IPS-20b (cell line): ENCODE results near the gene EPHB2.
A peak's percentile ranks its signal among the peaks of the same experiment; 100 is the strongest.

Experiments used
- H3K27ac ChIP-seq: one replicate; pipeline ENCODE4 v1.5.1; 2013; ENCODE audit warnings: low read length
- H3K27me3 ChIP-seq: 2 replicates; pipeline ENCODE4 v1.6.1; 2013; ENCODE audit warnings: mild to moderate bottlenecking, low read length, inconsistent platforms; ENCODE audit not compliant: insufficient read depth
- H3K36me3 ChIP-seq: 2 replicates; pipeline ENCODE4 v1.6.1; 2013; ENCODE audit warnings: low read depth, mild to moderate bottlenecking, inconsistent platforms, low read length, moderate library complexity; ENCODE audit not compliant: insufficient read depth
- H3K4me1 ChIP-seq: 2 replicates; pipeline ENCODE4 v1.6.1; 2013; ENCODE audit warnings: mild to moderate bottlenecking, control low read depth, inconsistent platforms, low read length, moderate library complexity; ENCODE audit not compliant: insufficient read depth
- H3K4me3 ChIP-seq: 2 replicates; pipeline ENCODE4 v1.5.1; 2013; ENCODE audit warnings: mild to moderate bottlenecking, low read length, inconsistent platforms
- H3K9ac ChIP-seq: 2 replicates; pipeline ENCODE4 v1.6.1; 2013; ENCODE audit warnings: low read depth, mild to moderate bottlenecking, inconsistent platforms, low read length, moderate library complexity
- H3K9me3 ChIP-seq: 2 replicates; pipeline ENCODE4 v1.6.1; 2013; ENCODE audit warnings: mild to moderate bottlenecking, low read depth, low read length, inconsistent platforms; ENCODE audit not compliant: insufficient read depth

The EPHB2 gene

DNA sequence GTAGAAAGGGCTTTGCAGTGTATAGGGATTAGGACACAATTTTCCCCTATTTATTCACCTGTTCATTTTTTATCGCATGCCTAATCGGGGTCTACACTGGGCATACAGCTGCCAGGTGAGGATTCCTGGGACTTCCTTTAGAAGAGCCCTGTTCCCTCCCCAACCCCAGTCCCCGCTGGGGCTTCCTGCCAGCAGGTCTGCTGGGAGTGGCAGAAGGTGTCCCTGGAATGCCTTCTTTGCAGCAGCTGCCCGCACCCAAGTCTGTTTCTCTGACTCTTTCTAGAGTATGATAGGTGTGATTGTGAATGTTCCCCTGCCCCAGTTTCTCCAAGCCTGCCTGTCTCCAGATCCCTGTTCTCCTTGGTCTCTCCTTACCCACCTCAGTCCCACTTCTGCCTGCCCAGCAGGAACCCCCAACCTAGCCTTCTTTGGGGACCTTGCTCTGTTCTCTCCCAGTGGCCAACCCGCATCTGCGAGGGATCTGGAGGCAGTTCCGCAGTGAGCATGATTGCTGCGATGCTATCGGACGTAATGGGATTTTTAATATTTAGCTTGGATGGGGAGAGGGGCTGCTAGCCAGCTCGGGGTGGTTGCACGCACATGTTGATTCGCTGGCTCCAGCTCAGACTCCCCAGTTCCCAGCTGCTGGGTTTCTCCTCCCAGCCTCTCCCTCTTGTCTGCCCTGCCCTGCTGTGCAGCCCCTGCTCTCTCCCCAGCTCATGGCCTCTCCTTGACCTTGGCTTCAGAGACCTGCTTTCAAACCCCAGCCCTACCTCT, 79.8 kb downstream of the EPHB2 start:
- H3K27ac ChIP-seq, result no peak overlapping the region
- H3K9ac ChIP-seq, result no peak overlapping the region
- no peak overlapping the region for H3K4me3 ChIP-seq
- peaks cover 5% of the 10 kb centered on the region; the same call in 1 of the 2 replicates for H3K4me1 ChIP-seq
- H3K36me3 ChIP-seq, result no peaks in the 10 kb centered on the region
- H3K27me3 ChIP-seq, result no peaks in the 10 kb centered on the region
- no peaks in the 10 kb centered on the region for H3K9me3 ChIP-seq

DNA sequence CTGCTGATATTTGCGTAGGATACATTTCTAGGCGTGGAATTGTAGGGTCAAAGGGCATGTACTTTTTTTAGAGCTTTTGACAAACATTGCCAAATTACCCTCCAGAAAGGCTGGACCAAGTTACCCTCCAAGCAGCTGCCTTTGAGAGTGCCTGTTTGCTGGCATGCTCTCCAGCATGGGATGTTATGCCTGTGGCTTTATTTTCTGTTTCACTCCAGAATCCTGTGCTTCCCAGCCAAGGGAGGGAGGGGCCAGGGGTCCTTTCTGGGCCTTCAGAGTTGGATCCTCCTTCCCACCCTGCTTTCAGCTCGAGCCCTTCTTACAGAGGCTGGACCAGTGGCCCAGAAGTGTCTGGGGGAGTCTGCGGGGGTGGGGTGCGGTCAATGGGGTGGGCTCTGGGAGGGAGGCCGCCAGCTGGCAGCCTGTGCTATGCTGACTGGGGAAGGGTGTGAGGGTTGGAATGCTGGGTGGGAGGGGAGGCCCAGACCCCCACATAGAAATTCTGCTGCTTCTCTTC, 81.2 kb downstream of the EPHB2 start:
- Histone ChIP-seq H3K27ac (no peak overlapping the region), H3K9ac (no peak overlapping the region), H3K9me3 (no peaks in the 10 kb centered on the region), H3K4me1 (peaks cover 5% of the 10 kb centered on the region; the same call in 1 of the 2 replicates), H3K27me3 (no peaks in the 10 kb centered on the region), H3K36me3 (no peaks in the 10 kb centered on the region), H3K4me3 (no peak overlapping the region)

DNA sequence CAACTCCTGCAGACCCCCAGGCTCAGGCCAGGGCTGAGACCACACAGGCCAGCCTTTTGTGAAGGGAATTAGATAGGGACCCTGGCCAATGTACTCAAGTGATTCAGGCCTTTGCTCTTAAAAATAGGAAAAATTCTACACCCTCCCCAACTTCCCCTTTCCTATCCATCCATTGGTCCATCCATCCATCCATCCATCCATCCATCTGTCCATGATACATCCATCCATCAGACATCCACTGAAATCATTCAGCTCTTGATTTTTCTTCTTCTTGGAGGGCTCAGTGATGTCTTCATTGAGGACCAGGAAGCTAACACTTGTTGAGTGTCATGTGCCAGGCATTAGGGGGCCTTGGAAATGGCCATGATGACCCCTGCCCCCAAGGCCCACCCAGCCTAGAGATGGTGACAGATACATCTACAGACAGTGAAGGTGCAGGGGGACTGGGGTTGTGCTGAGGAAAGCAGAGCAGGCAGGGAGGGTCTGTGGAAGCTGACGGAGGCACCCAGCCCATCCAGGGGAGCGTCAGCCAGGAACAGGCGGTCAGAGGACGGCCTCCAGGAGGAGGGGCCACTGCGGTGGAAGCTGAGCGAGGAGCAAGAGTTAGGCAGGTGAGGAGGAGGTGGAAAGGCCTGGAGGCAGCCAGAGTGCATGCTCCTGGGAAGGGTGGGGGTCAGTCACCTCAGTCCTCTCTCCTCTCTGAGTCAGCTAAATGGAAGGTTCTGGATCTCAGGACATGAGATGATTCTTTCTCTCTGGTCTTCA, 81.9 kb downstream of the EPHB2 start:
- Histone ChIP-seq H3K9ac (no peak overlapping the region), H3K36me3 (no peaks in the 10 kb centered on the region), H3K4me1 (peaks cover 5% of the 10 kb centered on the region; the same call in 1 of the 2 replicates), H3K9me3 (no peaks in the 10 kb centered on the region), H3K27ac (no peak overlapping the region), H3K27me3 (no peaks in the 10 kb centered on the region), H3K4me3 (no peak overlapping the region)

DNA sequence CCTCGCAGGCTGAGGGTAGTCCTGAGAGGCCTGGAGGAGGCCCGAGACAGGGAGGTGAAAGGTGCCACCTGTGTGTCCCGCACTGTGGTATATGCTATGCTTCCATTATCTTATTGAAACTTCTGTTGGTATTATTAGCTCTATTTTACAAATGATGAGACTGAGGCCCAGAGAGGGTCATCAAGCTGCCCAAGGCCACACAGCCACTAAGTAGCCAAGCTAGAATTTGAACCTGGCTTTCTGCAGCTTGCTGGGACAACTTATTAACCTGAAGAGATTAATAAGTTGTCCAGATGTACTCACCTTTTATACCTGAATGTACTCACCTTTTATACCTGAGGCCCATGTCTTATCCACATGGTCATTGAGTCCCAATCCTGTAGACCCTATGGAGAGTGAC, 83.0 kb downstream of the EPHB2 start:
- Histone ChIP-seq H3K9ac (no peak overlapping the region), H3K9me3 (no peaks in the 10 kb centered on the region), H3K4me1 (peaks cover 5% of the 10 kb centered on the region; the same call in 1 of the 2 replicates), H3K27me3 (no peaks in the 10 kb centered on the region), H3K4me3 (no peak overlapping the region), H3K36me3 (no peaks in the 10 kb centered on the region), H3K27ac (no peak overlapping the region)

DNA sequence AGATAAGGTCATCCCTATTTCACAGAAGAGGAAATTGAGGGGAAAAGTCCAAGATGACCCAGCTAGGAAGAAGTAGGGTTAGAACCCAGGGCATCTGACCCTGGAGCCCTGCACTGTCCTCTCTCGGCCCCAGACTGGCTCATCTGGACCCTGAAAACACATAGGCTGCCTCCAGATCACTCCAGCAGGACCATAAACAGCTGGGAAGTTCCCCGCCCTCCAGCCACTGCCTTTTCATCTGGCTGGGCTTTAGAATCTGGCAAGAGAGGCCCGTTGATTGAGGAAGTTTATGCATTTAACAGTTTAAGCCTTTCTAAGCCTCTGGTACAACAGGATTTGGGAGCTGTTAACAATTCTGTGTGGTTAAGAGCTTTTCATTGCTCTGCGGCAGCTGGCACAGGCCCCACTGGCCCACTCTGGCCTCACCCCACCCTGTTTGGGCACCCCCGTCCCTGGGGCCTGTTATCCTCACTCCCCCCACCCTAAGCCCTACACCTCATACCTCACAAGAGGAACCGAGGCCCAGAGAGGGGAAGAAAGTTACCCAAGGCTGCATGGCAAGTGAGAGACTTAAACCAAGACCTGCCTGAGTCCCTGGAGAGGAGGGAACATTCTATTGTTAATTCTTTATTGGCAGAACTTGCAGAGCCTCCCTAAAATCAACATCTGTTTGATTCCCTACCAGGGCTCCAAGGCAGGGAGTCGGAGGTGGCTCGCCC, 84.2 kb downstream of the EPHB2 start:
- no peaks in the 10 kb centered on the region for H3K9me3 ChIP-seq
- H3K27ac ChIP-seq, result no peak overlapping the region
- H3K27me3 ChIP-seq, result no peaks in the 10 kb centered on the region
- no peaks in the 10 kb centered on the region for H3K36me3 ChIP-seq
- H3K4me1 ChIP-seq, result peaks cover 3% of the 10 kb centered on the region; the same call in 1 of the 2 replicates
- H3K9ac ChIP-seq, result 0 out of 2 replicates have a peak overlapping the region, but pooled peaks have one; percentile 25
- no peak overlapping the region for H3K4me3 ChIP-seq

DNA sequence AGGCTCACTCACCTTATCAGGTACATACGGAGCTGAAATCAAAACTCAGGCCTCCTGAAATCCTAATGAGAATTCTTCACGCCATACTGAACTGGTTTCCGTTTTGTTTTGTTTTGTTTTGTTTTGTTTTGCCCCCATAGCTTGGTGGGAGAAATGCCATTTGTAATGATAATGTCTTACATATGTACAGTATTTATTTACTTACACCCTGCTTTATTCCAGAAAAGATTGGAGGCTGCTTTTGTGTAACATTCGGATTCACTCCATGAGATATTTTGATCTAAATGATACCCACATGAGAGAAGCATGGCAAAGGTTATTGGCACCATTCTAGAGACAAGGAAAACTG, 84.7 kb downstream of the EPHB2 start:
- H3K27ac ChIP-seq, result no peak overlapping the region
- H3K9me3 ChIP-seq, result no peaks in the 10 kb centered on the region
- no peak overlapping the region for H3K4me3 ChIP-seq
- H3K36me3 ChIP-seq, result no peaks in the 10 kb centered on the region
- H3K9ac ChIP-seq, result no peak overlapping the region
- peaks cover 3% of the 10 kb centered on the region; the same call in 1 of the 2 replicates for H3K4me1 ChIP-seq
- no peaks in the 10 kb centered on the region for H3K27me3 ChIP-seq

DNA sequence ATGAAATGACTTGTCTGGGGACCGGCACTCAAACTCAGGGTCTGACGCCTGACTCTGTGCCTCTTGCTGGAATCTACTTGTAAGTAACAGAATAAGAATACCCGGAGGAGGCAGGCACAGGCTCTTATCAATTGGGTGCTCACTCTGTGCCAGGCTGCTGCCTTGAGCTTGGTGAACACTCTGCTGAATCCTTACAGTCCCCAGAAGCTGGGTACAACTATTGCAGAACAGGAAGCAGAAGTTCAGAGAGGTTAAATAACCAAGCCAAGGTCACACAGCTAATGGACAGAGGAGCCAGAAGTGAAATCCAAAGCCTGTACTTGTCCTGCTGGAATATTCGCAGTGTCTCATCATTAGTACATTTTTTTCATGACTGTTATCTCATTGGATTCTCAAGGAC, 86.0 kb downstream of the EPHB2 start:
- Histone ChIP-seq H3K4me1 (peaks cover 3% of the 10 kb centered on the region; the same call in 1 of the 2 replicates), H3K27me3 (no peaks in the 10 kb centered on the region), H3K9me3 (no peaks in the 10 kb centered on the region), H3K27ac (no peak overlapping the region), H3K9ac (no peak overlapping the region), H3K36me3 (no peaks in the 10 kb centered on the region), H3K4me3 (no peak overlapping the region)

DNA sequence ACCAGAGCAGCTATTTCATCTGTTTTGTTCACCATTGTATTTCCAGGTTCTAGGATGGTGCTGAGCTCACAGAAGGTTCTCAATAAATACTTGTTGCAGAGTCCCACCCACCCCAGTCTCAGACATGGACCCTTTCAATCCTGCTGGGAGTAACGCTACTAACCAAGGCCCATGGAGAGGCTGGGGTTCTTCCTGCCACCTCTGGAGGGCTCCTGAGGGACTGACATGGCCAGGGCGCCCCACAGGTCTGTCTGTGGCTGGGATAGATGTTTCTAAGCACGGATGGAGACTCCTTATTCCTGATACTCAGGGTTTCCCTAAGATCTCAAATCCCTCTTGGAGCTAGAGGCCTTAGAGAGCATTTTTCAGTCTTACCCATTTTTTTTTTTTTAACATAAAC, 87.4 kb downstream of the EPHB2 start:
- Histone ChIP-seq H3K4me1 (peaks cover 1% of the 10 kb centered on the region; the same call in 1 of the 2 replicates), H3K4me3 (no peak overlapping the region), H3K36me3 (no peaks in the 10 kb centered on the region), H3K9me3 (no peaks in the 10 kb centered on the region), H3K9ac (no peak overlapping the region), H3K27me3 (no peaks in the 10 kb centered on the region), H3K27ac (no peak overlapping the region)

DNA sequence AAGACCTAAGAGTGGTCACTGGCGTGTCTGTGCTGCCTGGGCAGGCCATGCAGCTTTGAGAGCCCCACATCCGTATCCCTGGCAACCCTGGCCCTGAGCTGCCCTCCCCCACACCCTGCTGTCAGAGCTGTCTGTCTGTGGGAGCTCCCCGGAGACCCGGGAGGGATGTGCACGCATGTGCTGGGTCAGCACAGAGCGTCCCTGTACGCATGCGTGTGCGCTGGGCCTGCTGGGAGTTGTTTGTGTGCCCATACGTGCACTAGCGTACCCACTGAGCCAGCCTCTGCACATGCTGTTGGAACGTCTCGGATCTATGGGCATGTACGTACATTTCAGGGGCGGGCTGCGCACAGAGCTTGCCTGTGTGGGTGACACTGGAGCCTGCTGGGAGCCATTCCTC, 89.3 kb downstream of the EPHB2 start:
- H3K9ac ChIP-seq, result no peak overlapping the region
- H3K27ac ChIP-seq, result no peak overlapping the region
- peaks cover 11% of the 10 kb centered on the region for H3K4me1 ChIP-seq
- no peak overlapping the region for H3K4me3 ChIP-seq
- H3K27me3 ChIP-seq, result no peaks in the 10 kb centered on the region
- H3K9me3 ChIP-seq, result no peaks in the 10 kb centered on the region
- no peaks in the 10 kb centered on the region for H3K36me3 ChIP-seq

DNA sequence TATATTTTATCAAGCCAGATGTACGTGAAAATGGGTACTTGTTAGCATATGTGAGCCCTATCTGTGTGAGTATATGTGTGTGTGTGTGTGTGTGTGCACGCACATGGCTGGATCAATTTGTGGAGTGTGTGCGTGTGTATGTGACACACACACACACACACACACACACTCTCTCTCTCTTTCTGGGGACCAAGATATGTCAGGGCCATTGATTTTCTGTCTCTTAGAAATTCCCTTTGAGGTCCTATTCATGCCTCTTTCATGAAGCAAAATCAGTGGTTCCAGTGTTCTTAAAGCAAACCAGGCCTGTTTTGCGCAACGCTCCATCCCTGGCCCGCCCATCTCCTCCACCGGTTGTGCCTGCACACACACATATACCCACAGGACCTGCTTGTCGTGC, 90.0 kb downstream of the EPHB2 start:
- H3K36me3 ChIP-seq, result no peaks in the 10 kb centered on the region
- H3K9ac ChIP-seq, result no peak overlapping the region
- no peaks in the 10 kb centered on the region for H3K27me3 ChIP-seq
- no peaks in the 10 kb centered on the region for H3K9me3 ChIP-seq
- H3K4me3 ChIP-seq, result no peak overlapping the region
- peaks cover 18% of the 10 kb centered on the region for H3K4me1 ChIP-seq
- H3K27ac ChIP-seq, result no peak overlapping the region

DNA sequence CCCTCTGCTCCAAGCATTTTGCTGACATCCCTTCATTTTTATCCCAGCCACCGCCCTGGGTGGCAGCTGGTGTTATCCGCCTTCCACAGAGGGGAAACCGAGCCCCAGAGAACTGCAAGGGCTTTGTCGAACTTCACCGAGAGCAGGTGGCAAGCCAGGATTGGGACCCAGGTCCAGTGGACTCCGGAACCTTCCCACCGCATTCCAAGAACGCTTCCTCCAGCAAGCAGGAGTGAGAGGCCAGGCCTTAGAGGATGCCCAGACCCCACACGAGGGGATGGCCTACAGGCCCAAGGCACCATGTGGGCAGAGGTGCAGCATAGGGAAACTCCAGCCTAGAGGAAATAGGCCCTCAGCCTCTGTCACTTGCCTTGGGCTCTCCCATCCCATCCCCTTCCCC, 90.7 kb downstream of the EPHB2 start:
- Histone ChIP-seq H3K27ac (no peak overlapping the region), H3K4me1 (peaks cover 18% of the 10 kb centered on the region), H3K36me3 (no peaks in the 10 kb centered on the region), H3K27me3 (no peaks in the 10 kb centered on the region), H3K4me3 (no peak overlapping the region), H3K9me3 (no peaks in the 10 kb centered on the region), H3K9ac (peak overlapping the region; percentile 30; the same call in 1 of the 2 replicates)
